DND-41 (cell line): ENCODE data around the gene CFAP54.

ENCODE experiments used
- EZH2 ChIP-seq: IDR thresholded peaks from 3 replicates; pipeline ENCODE4 v1.6.1; 2012; ENCODE audit warnings: borderline replicate concordance, low read depth, mild to moderate bottlenecking, moderate library complexity, low read length, inconsistent platforms; ENCODE audit not compliant: severe bottlenecking
- TF ChIP-seq, protein P1 (sequence below): IDR thresholded peaks from 2 replicates; pipeline ENCODE4 v1.5.1; 2012; ENCODE audit warnings: borderline replicate concordance, low read length, moderate library complexity, mild to moderate bottlenecking; ENCODE audit not compliant: poor library complexity, severe bottlenecking; ENCODE audit errors: extremely low read depth

DNA sequence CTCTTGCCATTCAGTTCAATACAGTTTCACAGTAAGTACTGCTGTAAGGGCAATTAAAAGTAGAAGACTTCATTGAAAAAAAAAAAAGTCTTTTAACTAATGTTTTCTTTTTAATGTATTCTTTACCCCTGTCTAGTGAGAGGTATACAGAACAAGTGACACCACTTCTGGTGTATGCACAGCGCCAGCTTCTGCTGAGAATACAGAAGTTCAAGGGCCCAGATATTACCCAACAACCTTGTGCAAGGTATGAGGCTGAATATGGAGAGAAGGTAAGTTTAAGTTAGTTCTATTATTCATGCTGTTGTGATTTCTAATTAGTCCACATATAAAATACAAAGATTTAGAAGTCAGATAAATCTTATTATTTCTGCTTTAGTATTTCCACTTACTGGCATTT, 168.7 kb downstream of the CFAP54 start:
- TF ChIP-seq EZH2: no peak
- TF ChIP-seq, protein P1, sequence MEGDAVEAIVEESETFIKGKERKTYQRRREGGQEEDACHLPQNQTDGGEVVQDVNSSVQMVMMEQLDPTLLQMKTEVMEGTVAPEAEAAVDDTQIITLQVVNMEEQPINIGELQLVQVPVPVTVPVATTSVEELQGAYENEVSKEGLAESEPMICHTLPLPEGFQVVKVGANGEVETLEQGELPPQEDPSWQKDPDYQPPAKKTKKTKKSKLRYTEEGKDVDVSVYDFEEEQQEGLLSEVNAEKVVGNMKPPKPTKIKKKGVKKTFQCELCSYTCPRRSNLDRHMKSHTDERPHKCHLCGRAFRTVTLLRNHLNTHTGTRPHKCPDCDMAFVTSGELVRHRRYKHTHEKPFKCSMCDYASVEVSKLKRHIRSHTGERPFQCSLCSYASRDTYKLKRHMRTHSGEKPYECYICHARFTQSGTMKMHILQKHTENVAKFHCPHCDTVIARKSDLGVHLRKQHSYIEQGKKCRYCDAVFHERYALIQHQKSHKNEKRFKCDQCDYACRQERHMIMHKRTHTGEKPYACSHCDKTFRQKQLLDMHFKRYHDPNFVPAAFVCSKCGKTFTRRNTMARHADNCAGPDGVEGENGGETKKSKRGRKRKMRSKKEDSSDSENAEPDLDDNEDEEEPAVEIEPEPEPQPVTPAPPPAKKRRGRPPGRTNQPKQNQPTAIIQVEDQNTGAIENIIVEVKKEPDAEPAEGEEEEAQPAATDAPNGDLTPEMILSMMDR: no peak
